GM18511 (cell line): ENCODE measurements around the gene RBM15.
A peak's percentile ranks its signal among the peaks of the same experiment; 100 is the strongest.

Experiments used
- ATAC-seq: cut with Tn5 transposase; IDR thresholded peaks from one replicate; pipeline ENCODE4 v1.9.1; 2021; ENCODE audit warnings: mild to moderate bottlenecking, moderate library complexity; ENCODE audit not compliant: unreplicated experiment

The RBM15 gene

DNA sequence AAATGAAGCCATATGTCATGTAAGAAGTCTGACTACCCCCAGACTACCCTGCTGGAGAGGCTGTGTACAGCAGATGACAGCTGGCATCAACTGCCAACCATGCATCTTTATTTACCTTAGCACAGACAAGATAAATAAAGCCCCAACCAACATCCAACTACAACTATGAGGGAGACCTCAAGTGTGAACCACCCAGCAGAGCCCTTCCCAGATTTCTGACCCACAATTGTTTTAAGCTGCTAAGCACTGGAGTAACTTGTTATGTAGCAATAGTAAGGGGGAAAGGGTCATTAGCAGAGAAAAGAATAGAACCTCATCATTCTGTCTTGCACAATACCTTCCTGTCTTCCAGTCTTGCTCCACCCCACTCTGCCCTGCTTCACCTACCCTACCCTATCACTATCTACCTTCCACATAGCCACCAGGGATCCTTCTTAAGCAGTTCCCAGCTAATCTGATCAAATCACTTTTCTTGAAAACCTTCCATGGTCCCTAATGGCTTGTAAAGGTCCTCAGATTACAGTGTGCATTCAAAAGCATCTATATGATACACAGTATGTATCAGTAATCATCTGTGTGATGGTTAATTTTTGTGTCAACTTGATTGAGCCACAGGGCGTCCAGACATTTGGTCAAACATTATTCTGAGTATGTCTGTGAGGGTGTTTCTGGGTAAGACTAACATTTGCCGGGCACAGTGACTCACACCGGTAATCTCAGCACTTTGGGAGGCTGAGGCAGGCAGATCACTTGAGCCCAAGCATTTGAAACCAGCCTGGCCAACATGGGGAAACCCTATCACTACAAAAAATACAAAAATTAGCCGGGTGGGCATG is 19.6 kb upstream of the RBM15 start:
- ATAC-seq = no peak

DNA sequence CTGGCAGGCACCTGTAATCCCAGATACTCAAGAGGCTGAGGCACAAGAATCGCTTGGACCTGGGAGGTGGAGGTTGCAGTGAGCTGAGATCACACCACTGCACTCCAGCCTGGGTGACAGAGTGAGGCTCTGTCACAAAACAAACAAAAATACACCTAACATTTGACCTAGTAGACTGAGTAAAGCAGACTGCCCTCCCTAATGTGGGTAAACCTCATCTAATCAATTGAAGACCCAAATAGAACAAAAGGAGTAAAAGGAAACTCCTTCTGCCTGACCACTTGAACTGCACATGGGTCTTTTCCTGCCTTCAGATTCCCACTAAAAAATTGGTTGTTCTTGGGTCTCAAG is 19.0 kb upstream of the RBM15 start:
- ATAC-seq = no peak

DNA sequence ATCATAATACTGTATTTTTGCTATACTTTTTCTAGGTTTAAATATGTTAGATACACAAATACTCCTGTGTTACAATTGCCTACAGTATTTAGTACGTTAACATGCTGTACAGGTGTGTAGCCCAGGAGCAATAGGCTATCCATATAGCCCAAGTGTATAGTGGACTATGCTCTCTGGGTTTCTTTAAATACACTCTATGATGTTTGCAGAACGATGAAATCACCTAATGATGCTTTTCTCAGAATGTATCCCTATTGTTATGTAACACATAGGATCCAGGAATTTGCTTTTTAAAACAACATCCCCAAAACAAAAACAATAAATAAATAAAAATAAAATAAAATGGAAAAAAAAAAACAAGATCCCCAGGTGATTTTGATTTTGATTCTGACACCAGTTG is 18.1 kb upstream of the RBM15 start:
- no peak for ATAC-seq

DNA sequence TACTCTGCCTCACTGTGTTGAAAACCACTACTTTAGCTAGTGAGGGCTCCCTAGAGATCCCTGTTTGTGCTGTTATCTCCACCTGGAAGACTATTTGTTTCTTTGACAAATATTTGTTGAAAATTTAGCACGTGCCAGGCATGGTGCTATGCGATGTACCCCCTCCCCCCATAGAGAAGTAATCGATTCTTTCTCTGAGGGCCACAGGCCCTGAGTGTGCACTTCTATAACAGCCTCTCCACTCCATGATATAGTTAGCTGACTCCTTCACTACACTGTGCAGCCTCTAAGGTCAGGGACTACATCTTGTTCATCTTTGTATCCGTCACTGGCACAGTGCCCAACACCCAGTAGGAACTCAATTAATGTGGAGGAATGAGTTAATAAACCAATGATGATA is 17.3 kb upstream of the RBM15 start:
- ATAC-seq = no peak

DNA sequence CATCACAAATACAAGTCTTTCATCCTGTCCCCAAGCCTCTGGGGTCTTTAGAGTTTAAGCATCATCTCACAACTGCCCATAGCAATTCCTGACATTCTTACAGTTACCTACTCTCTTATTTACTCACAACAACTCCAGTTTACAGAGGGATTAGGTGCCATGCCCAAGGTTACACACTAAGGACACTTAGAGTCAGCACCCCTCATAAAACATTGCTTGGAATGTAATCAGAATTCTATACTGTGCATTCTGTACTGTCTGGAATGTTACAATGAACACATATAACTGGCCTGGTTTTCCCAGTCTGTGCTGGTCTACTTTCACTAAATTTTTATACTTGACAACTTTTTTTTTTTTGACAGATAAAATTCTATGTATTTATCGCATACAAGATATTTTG is 14.5 kb upstream of the RBM15 start:
- no peak for ATAC-seq

DNA sequence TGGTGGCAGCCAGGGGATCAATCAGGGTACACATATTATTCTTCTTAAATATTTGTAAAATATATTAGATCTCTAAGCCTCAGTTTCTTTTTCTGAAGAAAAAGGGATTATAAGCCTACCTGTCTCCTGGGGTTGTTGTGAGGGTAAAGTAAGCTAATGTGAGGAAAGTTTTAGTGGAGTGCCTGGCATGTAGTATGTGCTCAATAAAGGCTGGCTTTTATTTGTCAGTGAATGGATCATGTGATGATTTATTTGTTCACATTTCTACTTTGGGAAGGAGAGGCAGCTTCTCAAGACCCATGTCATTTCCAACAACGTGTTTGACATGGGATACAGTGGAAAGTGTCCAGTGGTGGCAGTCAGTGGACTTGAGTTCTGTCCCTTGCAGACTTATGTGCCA is 12.4 kb upstream of the RBM15 start:
- no peak for ATAC-seq

DNA sequence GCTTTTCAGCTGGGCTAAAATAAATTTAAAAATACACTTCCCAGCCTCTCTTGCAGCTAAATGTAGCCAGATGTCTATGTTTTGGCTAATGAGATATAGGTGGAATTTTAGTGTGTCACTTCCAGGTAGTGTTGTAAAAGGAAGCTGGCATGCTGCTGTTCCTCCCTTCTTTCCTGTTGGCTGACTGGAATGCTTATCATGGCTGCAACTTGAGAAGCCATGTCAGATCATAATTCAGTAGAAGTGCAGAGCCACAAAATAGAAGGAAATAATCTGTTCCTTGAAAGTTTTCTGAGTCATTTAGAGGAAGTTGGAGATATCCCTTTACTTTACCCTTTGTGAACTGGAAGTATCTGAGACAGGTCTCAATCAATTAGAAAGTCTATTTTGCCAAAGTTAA is 10.9 kb upstream of the RBM15 start:
- ATAC-seq = no peak

DNA sequence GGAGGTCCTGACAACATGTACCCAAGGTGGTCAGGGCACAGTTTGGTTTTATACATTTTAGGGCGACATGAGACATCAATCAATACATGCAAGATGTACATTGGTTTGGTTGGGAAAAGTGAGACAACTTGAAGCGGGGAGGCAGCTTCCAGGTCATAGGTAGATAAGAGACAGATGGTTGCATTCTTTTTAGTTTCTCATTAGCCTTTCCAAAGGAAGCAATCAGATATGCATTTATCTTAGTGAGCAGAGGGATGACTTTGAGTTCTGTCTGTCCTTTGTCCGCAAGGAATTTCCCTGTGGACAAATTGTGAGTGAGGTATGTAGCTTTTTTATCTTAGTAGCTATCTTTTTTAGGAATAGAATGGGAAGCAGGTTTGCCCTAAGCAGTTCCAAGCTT is 10.5 kb upstream of the RBM15 start:
- no peak for ATAC-seq

DNA sequence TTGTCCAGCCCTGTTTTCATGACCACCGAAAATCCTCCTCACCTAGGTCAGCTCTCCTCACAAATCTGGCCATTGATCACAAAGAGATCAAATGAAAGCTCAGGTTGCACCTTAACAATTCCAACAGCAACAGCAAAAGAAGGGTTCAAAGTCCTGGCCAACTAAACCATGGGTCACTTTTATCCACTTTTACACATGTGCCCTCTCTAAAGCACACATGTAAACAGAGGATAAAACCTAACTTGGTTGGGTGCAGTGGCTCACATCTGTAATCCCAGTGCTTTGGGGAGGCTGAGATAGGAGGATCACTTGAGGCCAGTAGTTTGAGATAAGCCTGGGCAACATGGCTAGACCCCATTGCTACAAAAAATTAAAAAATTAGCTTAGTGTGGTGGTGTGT is 3.9 kb upstream of the RBM15 start:
- ATAC-seq = no peak

DNA sequence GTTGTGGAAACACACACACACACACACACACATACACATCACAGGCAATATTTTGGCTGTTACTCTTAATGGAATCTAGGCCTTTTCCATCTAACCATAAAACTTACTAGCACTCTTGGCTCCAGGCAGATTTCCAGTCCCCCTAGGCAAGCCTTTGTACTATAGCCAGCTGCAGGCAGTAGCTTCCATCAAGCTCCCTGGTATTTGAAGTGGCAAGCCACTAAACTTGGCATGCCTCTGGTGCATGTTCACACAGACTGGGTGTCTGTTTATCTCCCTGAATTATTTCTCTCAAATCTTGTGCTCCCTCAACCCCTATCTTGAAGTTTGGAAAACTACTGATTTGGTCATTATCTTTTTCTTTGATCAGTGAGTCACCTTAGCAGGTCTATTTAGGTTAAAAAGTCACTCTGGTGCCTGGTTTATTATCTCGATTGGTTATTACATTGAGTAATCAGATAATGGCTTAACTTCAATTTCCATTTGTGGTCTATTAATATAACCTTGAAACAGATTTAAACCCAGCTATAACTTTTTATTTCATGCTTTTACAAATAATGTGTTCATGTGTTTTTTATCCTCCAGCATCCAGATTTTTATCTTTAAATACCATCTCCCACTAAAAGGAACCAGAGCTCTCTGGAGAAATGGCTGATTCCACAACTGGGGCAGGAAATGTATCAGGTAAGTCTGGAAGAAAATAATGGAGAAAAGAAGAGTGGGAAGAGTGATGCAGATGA is 2.7 kb upstream of the RBM15 start:
- no peak for ATAC-seq

DNA sequence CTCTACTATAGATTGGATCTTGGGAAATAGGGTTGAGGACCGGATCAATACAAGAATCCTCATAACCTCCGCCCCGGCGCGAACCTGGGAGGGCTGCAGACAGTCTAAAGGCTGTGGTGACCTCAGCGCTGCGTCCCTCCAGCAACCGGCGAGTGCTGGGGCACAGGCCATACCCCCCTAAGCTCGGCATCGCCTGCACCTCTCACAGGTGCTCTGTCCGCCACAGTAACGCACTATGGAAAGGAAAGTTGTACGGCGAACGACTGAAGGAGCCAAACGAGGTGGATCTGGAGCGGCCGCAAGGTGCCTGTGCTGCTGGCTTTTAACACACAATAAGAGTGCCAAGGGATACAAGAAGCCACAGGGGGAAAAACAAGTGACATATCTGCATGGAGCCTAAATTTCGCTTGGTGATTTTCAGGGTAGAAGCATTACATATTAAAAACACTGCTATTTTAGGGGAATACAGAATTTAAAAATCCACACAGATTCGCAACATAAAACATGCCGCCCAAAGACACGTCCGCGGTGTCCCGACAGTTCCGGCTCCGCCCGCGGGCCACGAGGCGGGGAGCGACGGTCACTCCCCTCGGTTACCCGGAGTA is 1.4 kb upstream of the RBM15 start:
- no peak for ATAC-seq

DNA sequence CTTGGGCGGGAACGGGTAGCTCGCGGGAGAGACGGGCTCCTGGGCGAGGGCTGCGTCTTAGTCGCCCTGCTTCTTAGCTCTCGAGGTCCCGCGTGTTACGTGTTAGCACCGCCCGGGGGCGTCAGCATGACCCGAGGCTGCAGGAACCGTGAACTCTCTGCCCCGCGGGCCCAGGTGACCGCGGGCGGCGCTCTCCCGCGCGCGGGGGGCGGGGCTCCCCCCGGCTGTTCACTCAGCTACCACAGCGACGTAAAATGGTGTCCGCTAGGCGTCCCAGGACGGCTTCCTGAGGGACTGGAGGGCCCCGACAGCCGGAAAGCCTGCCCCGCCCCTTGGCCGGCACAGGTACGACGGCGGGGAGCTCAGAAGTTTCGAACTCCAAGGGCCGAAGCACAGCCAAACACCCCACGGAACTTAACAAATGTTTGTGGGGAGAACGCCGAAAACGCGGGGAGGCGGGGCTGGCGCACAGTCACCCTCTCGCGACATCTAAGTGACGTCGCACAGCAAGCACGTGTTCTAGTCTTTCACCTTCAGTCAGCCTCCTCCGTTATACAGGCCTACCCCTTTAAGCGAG is 780 bp upstream of the RBM15 start:
- ATAC-seq = peak; percentile 78

DNA sequence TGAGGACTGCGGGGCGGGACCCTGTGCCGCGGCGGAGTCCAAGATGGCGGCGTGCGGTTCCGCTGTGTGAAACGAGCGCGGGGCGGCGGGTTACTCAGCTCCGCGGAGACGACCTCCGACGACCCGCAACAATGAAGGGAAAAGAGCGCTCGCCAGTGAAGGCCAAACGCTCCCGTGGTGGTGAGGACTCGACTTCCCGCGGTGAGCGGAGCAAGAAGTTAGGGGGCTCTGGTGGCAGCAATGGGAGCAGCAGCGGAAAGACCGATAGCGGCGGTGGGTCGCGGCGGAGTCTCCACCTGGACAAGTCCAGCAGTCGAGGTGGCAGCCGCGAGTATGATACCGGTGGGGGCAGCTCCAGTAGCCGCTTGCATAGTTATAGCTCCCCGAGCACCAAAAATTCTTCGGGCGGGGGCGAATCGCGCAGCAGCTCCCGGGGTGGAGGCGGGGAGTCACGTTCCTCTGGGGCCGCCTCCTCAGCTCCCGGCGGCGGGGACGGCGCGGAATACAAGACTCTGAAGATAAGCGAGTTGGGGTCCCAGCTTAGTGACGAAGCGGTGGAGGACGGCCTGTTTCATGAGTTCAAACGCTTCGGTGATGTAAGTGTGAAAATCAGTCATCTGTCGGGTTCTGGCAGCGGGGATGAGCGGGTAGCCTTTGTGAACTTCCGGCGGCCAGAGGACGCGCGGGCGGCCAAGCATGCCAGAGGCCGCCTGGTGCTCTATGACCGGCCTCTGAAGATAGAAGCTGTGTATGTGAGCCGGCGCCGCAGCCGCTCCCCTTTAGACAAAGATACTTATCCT is 430 bp downstream of the RBM15 start:
- no peak for ATAC-seq

DNA sequence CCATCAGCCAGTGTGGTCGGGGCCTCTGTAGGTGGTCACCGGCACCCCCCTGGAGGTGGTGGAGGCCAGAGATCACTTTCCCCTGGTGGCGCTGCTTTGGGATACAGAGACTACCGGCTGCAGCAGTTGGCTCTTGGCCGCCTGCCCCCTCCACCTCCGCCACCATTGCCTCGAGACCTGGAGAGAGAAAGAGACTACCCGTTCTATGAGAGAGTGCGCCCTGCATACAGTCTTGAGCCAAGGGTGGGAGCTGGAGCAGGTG is 961 bp downstream of the RBM15 start:
- ATAC-seq = no peak

DNA sequence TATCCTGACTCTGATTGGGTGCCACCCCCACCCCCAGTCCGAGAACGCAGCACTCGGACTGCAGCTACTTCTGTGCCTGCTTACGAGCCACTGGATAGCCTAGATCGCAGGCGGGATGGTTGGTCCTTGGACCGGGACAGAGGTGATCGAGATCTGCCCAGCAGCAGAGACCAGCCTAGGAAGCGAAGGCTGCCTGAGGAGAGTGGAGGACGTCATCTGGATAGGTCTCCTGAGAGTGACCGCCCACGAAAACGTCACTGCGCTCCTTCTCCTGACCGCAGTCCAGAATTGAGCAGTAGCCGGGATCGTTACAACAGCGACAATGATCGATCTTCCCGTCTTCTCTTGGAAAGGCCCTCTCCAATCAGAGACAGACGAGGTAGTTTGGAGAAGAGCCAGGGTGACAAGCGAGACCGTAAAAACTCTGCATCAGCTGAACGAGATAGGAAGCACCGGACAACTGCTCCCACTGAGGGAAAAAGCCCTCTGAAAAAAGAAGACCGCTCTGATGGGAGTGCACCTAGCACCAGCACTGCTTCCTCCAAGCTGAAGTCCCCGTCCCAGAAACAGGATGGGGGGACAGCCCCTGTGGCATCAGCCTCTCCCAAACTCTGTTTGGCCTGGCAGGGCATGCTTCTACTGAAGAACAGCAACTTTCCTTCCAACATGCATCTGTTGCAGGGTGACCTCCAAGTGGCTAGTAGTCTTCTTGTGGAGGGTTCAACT is 2.1 kb downstream of the RBM15 start:
- ATAC-seq = no peak

DNA sequence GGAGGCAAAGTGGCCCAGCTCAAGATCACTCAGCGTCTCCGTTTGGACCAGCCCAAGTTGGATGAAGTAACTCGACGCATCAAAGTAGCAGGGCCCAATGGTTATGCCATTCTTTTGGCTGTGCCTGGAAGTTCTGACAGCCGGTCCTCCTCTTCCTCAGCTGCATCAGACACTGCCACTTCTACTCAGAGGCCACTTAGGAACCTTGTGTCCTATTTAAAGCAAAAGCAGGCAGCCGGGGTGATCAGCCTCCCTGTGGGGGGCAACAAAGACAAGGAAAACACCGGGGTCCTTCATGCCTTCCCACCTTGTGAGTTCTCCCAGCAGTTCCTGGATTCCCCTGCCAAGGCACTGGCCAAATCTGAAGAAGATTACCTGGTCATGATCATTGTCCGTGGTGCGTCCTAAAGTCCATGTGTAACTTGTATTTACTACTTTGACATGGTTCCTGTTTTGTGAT is 2.7 kb downstream of the RBM15 start:
- ATAC-seq = no peak

DNA sequence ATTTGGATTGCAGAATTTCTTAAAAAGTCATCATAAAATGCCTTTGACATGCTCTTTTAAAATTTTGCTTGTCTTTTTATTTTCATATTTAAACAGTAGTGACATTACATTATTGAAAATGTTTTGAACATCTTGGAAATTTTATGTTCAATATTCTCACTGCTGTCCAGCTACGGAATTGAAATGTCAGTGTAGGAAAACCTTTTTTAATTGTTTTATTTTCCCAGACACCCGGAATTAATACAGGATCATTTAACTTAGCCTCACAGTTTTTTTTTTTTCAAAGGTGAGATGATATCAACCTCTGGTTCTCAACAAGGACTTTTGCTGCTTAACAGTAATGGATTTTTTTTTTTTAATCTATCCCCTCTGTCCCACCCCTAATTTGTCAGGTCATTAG is 4.1 kb downstream of the RBM15 start:
- no peak for ATAC-seq

DNA sequence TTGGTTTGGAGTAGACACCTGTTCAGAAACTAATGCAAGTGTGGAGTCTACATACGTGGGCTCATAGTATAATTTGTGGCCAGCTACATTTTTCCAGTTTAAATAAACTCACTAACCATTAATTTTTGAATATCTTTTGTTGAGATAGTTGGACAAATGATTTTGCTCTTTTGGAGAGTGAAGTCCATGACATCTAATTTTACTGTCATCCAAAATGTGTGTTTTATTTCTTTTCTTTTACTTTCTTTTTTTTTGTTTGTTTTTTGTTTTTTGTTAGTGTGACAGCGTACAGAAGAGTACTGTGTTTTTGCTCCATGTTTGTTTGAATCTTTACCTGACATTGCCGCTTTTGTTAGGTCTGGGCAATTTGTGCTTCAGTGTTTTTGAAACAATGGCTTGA is 5.0 kb downstream of the RBM15 start:
- ATAC-seq = no peak

DNA sequence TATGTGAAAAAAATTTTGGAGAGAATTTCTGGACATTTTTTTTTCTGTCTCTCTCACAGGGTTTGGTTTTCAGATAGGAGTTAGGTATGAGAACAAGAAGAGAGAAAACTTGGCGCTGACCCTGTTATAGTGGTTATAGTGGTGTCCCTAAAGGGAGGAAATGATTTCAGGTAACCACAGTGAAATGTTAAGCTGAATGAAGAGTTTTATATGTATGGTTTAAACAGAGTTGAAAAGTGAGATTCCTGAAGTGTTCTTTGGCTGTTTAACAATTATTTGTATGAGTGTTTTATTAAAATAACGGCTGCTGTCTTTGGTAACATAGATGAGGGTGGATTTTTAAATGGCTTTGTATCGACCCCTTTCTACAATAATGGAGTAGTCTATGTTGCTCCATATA is 6.3 kb downstream of the RBM15 start:
- no peak for ATAC-seq

DNA sequence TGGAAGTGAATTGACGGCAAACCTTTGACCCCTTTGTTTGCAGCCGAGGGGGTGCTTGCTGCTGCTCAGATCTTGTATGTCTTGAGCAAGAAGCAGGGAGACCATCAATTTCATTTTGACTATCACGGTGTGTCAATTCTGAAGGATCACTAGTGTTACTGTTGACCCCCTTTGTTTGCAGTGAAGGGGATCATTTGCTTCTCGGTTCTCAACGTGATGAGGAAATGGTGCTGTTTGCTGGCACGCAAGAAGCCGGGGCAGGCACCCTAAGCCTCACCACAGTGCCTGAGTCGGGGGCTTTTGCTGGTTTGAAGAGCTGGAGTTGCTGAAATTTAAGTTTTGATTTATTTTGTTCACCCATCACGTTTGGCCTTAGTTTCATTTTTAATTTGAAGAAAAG is 7.5 kb downstream of the RBM15 start:
- no peak for ATAC-seq
